HCT116 (cell line): Measurements from ENCODE around the gene DNAJC1.

Source experiments
- EGR1 ChIP-seq: IDR thresholded peaks from 2 replicates; pipeline ENCODE4 v1.6.1; 2012; ENCODE audit warnings: low read depth
- EZH2 ChIP-seq: fragments of 200-600 bp; sonication (generic); IDR thresholded peaks from 2 replicates; pipeline ENCODE4 v1.6.1; 2017; ENCODE audit warnings: antibody characterized with exemption, mixed run types
- POLR2A ChIP-seq: IDR thresholded peaks from 2 replicates; pipeline ENCODE4 v1.7.0; 2011; ENCODE audit warnings: borderline replicate concordance; ENCODE audit not compliant: insufficient read depth, insufficient read length; ENCODE audit errors: extremely low read depth
- YY1 ChIP-seq: IDR thresholded peaks from 2 replicates; pipeline ENCODE4 v1.6.1; 2011; ENCODE audit warnings: low read length, low read depth, moderate library complexity, mild to moderate bottlenecking; ENCODE audit not compliant: insufficient replicate concordance; ENCODE audit errors: extremely low read depth
- ZFX ChIP-seq: fragments of 450-650 bp; IDR thresholded peaks from 2 replicates; pipeline ENCODE4 v1.6.1; 2017
- ZNF274 ChIP-seq: fragments of 200-500 bp; sonication (Bioruptor generic); IDR thresholded peaks from 2 replicates; pipeline ENCODE4 v1.6.1; 2014; ENCODE audit warnings: mild to moderate bottlenecking, low read depth, low read length, inconsistent platforms
- TF ChIP-seq, protein P1 (sequence below), 3 experiments: fragments of 200-600 bp in 1 of 3; sonication (generic) in 1 of 3; IDR thresholded peaks in 2 of 3; conservative IDR thresholded peaks in 1 of 3; 2 replicates each; pipeline ENCODE4 v1.5.1; 2012 to 2017; ENCODE audit warnings: low read depth in 2 of 3, low read length in 2 of 3, antibody characterized with exemption in 1 of 3, borderline replicate concordance in 1 of 3, control low read depth in 1 of 3, mild to moderate bottlenecking in 1 of 3, mixed read lengths in 1 of 3, mixed run types in 1 of 3, moderate library complexity in 1 of 3; ENCODE audit not compliant: insufficient read depth in 1 of 3
- TF ChIP-seq, protein P2 (sequence below): IDR thresholded peaks from 2 replicates; pipeline ENCODE4 v1.6.1; 2012
- TF ChIP-seq, protein P3 (sequence below): IDR thresholded peaks from 2 replicates; pipeline ENCODE4 v1.6.1; 2012; ENCODE audit warnings: low read depth

GRCh38 chr10:21807180-21807579 lies 196.3 kb downstream of the DNAJC1 start:
- TF ChIP-seq, protein P1, sequence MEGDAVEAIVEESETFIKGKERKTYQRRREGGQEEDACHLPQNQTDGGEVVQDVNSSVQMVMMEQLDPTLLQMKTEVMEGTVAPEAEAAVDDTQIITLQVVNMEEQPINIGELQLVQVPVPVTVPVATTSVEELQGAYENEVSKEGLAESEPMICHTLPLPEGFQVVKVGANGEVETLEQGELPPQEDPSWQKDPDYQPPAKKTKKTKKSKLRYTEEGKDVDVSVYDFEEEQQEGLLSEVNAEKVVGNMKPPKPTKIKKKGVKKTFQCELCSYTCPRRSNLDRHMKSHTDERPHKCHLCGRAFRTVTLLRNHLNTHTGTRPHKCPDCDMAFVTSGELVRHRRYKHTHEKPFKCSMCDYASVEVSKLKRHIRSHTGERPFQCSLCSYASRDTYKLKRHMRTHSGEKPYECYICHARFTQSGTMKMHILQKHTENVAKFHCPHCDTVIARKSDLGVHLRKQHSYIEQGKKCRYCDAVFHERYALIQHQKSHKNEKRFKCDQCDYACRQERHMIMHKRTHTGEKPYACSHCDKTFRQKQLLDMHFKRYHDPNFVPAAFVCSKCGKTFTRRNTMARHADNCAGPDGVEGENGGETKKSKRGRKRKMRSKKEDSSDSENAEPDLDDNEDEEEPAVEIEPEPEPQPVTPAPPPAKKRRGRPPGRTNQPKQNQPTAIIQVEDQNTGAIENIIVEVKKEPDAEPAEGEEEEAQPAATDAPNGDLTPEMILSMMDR (IDR thresholded peaks at IDR 0.05 in 2 of 3, conservative IDR thresholded peaks at IDR 0.05 in 1 of 3; ENCODE audit: borderline replicate concordance in 1 of 3, insufficient read depth in 1 of 3, low read depth in 2 of 3, low read length in 2 of 3) = no peak
- TF ChIP-seq, protein P2, sequence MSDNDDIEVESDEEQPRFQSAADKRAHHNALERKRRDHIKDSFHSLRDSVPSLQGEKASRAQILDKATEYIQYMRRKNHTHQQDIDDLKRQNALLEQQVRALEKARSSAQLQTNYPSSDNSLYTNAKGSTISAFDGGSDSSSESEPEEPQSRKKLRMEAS = no peak
- no peak for TF ChIP-seq POLR2A
- TF ChIP-seq YY1 = no peak
- TF ChIP-seq, protein P3, sequence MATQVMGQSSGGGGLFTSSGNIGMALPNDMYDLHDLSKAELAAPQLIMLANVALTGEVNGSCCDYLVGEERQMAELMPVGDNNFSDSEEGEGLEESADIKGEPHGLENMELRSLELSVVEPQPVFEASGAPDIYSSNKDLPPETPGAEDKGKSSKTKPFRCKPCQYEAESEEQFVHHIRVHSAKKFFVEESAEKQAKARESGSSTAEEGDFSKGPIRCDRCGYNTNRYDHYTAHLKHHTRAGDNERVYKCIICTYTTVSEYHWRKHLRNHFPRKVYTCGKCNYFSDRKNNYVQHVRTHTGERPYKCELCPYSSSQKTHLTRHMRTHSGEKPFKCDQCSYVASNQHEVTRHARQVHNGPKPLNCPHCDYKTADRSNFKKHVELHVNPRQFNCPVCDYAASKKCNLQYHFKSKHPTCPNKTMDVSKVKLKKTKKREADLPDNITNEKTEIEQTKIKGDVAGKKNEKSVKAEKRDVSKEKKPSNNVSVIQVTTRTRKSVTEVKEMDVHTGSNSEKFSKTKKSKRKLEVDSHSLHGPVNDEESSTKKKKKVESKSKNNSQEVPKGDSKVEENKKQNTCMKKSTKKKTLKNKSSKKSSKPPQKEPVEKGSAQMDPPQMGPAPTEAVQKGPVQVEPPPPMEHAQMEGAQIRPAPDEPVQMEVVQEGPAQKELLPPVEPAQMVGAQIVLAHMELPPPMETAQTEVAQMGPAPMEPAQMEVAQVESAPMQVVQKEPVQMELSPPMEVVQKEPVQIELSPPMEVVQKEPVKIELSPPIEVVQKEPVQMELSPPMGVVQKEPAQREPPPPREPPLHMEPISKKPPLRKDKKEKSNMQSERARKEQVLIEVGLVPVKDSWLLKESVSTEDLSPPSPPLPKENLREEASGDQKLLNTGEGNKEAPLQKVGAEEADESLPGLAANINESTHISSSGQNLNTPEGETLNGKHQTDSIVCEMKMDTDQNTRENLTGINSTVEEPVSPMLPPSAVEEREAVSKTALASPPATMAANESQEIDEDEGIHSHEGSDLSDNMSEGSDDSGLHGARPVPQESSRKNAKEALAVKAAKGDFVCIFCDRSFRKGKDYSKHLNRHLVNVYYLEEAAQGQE = no peak
- no peak for TF ChIP-seq ZFX
- TF ChIP-seq ZNF274 = no peak
- no peak for TF ChIP-seq EGR1
- no peak for TF ChIP-seq EZH2
